Fibroblast of peridontal ligament (primary cell): ENCODE measurements around the gene HRNR.

Experiments used
- DNase-seq: peaks from one replicate; pipeline ENCODE4 v3.0.0-alpha.2; 2010; ENCODE audit errors: extremely low read depth

The HRNR gene

DNA sequence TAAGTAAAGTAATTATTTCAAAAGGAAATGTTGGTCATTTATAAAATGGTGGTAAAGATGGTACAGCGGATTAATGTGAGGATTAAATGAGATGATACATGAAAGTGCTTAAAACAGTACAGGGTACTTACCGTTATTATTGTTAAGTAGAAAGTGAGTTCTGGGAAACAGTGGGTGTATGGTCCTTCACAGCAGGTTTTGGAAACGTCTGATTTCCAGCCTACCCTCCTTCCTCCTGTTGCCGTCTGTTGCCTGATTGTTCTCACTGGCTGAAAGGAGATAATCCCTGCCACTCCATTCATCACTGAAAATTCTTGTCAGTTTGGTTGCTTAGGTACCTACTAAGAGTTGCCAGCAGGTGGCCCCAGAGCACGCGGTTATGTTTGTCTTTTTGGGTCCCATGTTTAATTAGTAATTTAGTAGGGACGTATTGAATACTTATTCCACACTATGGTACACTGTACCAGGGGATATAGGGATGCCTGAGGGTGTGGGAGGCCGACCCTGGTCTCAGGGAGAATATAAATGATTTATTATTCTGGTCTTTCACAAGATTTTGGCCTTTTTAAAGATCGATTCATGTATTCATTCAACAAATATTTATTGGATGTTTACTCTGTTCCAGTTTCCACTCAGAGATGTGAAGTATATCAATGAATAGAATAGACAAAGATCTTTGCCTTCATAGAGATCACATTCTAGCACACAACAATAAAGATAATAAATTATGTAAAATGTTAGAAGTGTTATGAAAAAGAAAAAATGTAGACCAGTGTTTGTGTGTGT lies 34.1 kb downstream of the HRNR start:
- peak; percentile 81 for DNase-seq

DNA sequence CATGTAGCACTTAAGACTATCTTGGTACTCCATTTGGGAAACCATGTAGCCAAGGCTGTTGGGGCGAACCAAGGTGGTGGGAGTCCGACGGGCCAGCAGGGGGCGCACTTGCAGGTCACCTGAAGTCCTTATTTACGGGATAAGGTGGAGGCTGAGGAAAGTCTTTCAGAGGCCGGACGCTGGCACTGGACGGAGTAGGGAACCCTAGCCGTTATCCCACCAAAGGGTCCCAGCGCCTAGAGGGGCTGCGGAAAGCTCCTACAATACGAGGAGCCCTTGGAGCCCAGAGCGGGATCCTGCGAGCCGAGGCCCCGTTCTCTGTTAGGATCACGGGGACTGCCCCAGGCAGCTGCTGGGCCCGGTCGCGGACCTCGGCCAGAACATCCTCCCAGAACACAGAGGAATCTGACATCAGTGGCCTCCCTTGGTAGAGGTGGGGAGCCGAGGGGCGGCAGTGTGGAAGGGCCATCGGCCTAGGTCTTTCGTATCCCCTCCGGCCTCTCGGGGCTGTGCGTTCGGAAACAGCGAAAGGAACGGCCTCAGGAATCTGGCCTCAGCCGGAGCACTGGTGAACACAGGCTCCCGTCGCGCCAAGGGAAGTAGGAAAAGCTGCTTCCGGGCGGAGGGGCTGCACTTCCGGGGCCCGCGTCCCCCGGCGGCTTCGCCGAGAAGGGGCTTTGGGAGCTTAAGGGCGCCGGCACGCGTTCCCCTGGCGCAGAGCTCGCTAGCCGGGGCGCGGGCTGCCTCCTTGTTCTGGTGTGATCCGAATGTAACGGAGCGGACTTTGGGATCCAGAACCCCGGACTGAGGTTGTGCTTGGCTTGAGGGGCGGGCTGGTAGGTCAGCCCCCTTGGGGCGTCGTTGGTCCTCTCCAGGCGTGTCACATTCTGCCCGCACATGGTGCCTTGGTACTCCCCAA lies 35.1 kb downstream of the HRNR start:
- peak; percentile 81 for DNase-seq

DNA sequence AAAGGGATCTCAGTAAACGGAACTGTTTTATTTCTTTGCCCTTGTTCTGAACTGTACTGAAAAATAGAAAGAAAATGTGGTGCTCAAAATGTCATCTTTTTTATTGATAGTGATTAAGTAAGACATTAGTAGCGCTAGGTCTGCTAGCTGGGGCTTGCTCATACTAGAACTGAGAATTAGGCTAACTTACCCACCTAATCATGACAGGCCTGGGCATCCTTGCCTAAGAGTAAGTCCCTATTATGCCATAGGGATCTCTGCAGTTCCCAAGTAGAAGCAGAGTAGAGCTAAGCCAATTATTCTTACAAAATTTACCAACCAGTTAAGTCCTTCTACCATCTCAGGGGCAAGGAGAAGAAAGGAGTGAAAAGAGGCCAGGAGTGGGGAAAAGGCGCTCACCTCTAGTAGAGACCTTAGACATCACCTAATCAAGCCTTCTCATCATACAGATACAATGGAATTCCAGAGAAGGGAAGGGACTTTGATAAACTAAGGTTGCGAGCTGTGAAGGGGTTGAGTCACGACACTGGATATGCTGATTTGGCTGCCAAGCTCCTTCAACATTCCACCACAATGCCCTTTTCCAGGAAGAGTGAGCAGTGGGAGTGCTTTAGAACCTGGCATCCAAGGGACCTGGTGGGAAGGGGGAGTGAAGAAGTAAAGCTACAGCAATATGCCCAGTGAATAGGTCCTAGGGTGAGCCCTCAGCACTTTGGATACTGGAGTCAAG lies 37.3 kb downstream of the HRNR start:
- no peak for DNase-seq

DNA sequence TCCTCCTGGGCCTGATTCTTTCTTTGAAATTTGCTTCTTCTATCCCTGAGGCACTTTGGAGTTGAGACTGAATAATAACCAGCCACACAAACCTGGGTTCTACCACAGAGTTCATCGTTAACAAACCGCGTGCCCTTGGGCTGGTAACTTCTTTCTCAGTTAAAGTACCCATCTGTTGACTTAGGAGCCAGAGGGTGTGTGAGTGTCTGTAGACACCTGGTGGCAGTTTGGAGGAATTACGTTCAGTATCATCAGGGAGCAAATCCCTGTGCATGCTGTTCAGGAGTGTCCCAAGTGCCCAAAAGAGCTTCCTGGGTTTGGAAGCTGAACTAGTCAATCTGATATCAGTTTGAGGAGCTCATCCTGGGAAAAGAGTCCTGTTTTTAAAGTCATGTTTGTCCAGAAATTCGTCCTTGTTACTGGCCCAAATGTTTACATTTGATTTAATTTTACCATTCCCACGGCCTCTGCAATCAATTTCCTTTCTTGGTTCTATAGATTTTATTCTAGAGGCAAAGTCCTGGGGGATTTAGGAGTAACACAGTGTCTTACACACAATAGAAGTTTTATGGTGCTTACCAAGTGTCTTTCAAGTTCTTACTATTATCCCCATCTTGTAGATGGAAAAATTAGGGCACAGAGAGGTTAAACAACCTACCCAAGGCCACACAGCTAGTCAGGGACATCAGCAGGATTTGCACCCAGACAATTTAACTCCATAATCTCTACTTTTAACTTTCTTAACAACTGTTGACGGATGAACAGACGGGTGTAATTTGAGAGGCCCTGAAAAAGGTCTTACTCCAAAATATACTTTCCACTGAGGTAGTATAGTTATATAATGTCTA lies 38.2 kb downstream of the HRNR start:
- peak; percentile 84 for DNase-seq

DNA sequence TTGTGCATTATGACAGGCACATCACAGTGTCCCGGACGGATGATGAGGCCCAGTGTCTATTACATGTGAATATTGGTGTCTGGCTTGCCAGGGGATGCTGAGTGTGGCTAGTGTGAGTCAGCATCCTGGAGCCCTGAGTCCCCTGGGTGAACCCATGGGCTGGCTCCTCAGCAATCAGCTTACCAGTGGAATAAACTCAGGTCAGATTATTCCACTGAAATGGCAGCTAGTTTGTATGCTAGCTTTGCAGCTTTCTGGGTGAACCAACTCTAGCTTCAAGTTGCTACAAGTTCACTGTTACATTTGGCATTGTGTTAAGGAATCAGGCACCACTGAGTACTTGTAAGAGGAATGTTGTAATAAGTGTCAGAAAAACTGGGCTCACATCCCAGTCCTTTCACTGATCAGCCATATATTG lies 41.0 kb downstream of the HRNR start:
- DNase-seq: peak; percentile 94

DNA sequence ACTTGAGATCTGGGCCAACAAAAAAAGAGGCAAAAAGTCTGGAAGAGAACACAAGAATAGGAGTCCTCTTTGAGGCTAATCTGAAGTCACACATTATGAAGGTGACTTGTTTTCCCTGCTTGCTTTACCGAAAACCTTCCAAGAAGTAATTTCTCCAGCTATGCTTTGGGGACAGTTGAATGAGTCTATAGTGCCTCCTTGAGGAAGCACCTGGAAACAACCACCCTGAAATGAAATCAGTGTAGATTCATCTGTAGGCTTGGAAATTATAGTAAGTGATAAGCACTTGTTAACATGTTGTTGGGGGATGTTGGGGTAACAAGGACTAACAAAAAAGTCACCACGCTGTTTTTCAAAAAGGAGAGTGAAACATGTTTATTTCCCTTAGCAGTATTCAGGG lies 41.6 kb downstream of the HRNR start:
- DNase-seq: peak; percentile 48

DNA sequence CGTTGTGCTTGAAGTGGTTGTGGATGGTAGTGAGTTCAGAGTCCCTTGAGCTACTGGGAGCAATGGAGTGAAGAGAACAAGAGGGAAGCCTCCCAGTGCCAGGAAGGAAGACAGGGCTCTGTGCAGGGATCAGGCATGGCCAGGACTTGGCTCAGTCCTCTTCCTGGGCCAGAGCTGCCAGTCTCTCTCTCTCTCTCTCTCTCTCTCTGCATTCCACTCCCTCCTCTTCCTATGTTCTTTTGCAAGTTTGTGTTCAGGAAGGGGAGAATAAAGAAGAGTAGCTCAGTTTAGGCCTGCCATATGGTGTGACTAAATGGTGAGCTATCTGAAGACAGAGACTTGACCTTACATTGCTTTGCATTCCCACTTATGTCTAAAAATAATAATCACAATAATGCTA lies 44.4 kb downstream of the HRNR start:
- peak; percentile 21 for DNase-seq

DNA sequence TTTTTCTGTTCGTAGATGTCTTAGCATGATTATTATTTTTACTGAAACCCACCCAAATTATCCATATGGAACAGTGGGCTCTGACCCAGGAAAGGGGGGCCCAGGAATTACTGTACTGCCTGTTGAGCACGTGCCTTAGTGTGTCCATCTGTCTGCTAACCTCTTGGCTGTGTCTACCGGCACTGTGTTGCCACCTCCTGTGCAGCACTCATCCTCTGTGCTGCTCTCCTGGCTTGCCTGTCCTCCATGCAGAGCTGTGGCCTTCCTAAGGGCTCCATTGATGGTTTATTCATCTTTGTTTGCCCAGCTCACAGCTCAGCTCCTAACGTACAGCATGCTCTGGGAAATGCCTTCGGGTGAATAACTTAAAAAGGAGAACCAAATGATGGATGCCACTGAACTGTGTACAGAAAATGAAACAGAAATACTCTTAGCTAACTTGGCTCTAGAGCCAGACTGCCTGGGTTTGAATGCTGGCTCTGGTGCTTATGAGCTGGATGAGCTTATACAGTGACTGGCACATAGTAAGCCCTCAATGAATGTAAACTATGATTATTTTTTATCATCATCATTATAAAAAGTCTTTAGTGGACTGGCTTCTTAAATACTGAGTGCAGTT lies 53.6 kb downstream of the HRNR start:
- no peak for DNase-seq

DNA sequence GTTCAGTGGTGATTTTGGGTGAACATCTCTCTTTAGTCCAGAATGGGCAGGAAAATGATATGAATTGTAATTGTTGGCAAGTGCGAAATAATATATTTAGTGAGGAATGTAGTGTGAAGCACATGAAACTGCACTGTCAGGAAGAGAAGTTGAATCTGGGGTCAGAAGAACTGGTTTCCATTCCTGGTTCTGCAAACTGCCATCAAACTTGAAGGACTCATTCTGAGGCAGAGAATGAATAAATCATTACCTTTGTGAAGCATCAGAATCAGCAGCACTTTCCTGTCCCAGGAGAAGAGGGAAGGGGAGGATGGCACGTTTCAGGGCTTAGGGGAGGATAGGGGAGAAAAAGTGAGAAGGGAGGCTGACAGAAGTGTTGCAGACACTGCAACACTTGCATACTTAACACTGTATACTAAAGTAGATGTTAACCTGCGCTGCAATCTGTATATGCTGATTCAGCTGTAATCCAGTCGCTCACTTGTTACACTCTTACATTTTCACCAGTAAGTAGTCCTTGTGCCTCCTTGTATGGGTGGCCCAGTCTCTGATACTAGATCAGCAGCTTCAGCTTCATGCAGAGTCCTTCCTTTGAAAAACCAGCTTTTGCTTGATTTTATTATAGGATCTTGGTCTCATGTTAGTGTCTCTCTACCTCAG lies 54.5 kb downstream of the HRNR start:
- DNase-seq: no peak

DNA sequence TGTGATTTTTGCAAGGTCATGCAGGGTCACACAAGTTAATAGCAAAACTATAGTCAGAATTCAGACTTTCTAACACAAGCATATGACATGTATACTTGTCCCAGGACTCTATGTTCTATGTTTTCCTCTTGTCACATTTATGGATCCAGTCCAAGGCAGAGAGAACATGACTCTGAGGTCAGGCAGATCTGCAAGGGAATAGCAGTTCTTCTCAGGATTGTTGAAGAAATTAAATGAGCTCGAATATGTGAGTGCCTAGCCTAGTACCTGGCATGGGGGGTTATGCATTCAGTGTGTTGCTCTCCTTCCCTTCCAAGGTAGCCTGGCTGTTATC lies 55.5 kb downstream of the HRNR start:
- no peak for DNase-seq

DNA sequence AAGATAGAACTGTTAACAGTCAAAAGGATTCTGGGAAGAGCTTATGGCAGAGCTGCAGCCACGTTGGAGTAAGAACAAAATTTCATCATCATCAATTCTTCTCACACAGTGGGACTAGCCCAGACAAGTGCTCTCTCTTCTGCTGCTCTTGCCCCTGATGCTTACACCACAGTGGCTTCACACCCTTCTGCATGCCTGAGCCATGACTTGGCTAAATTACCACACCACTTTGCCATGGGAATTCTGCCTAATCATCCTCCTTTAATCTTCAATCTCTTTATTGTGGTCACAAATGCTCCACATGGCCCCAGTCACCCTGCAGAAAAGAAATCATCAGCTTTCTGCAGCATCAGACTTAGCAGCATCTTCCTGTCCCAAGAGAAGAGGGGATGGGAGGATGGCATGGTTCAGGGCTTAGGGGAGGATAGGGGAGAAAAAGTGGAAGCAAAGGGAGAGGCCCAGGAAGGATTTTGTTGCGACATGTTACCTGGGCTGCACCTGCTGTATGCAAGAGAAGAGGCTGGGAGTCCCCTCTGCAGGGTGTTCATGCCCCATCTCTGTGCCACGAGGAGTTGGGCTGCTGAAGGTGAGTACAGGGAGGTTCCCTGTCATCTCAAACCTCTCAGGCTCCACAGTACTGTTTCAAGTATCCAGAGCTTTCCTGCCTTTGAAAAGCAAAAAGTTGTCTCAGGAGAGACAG lies 56.0 kb downstream of the HRNR start:
- peak; percentile 70 for DNase-seq

DNA sequence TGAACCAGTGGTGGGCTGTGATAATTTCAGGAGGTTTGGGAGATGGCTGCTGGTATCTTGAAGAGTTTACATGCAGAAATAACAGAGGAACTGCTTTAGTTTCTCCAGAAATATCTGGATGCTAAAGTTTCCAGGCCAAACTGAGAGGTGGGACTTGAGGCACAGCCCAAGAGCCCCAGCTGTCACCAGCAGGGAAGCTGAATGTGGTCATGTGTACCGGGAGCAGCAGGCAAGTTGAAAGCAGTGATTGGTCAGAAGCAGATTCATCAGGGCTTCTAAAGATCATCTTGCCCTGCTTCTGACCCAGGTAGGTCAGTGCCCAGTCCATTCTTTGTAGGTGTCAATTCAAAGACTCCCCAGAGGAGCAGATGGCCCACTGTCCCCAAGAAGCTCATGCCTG lies 57.0 kb downstream of the HRNR start:
- DNase-seq: no peak

DNA sequence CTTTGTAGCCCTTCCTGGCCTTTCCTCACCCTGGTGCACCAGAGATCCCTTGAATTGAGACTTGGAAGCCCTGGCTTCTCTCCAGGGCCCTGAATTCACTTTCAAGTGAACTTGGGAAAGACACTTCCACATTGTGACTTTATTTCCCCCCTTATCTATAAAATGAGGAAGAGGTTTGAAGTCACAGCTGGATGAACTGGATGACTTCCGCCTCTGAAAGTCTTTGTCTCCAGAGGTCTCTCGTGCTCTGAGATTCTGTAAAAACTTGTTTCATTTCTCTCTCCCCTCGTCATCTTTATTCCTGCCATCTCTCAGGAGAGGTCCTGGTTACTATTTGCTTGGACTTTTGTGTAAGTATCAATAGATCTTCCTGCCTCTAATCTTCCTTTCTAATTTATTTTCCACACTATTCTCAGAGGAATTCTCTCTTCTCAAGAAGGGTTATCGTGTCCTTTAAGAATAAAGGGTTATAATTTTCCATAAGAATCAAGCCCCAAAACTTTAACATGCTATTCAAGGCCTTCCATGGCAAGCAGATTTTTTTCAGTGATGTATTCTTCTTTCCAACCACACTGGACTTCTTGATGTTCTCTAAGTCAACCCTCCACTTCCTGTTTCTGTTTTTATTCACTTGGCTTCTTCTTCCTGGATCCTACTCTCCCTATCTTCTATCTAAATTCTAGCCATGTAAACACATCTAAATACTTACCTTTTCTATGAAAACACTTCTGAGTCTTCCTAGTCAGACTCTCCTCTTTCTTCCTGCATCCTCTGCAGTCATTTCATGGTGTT lies 58.5 kb downstream of the HRNR start:
- no peak for DNase-seq

DNA sequence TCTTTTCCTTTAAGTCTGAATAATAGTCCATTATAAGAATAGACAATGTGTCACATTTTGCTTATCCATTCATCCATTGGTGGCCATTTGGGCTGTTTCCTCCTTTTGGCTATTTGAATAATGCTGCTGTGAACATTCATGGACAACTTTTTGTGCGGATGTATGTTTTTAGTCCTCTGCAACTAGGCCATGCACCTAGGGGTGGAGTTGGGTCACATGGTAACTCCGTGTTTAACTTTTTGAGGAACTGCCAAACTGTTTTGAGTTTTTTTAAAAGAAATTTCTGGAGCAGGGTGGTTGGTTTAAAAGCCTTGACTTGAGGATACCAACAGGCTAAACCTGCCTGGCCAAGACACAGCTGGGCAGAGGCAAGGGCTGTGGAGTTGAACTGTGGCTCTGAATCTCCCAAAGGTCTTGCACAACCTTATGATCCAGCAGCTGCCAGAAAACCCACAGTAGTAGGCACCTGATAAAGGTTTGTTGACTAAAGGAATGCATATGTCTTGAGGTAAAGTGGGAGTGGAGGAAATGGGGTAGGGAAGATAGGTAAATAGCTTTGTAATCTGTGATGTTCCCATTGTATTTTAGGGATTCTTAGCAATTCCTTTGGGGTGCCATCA lies 59.4 kb downstream of the HRNR start:
- no peak for DNase-seq

DNA sequence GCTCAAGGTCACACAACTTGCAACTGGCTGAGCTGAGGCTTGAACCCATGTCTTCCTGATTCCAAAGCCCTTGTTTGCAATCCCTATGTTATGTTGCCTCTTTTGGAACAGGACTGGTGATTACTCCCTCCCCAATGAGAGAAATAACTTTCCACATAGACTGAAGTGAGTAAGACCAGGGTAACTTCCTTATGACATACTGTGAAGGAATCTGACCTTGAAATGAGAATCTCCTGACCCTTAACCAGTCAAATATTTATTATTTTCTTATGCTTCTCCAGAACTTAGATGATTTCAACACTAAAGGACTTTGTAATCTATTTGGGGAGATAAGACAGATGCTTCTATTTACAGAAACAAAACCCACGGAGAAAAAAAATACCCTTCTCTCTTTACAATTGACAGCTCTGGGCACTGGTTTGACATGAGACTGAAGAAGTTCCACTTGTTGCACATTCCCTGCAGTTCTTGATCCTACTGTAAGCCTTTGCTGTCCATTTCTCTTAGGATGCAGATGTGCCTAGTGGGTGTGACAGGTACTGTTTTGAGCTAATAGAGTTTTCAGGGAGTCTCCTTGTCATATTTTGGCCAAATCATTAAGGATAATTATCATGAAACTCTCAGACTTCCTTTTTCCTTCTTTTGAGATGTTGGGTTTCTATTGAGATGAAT lies 61.1 kb downstream of the HRNR start:
- DNase-seq: peak; percentile 92
